Liver (tissue), 9 donors: ENCODE measurements around the gene MXD4. TPM values are rescaled to one million over a fixed set of nuclear protein-coding genes. Genes with fewer than 3 reads are reported as not detected.

Source experiments
- DNase-seq: peaks from one replicate; pipeline ENCODE4 v3.0.0-alpha.2; 2017; ENCODE audit warnings: low spot score
- H3K27ac ChIP-seq, 2 donors: one replicate each; pipeline ENCODE4 v1.7.0; 2013; ENCODE audit warnings: inconsistent platforms in 2 of 2, low read length in 2 of 2, control low read depth in 1 of 2, low read depth in 1 of 2, mild to moderate bottlenecking in 1 of 2
- H3K27me3 ChIP-seq, 4 donors: one replicate each; pipeline versions ENCODE4 v1.6.1 to v1.7.0; 2013; ENCODE audit warnings: low read length in 3 of 4, inconsistent platforms in 1 of 4, mild to moderate bottlenecking in 1 of 4, moderate library complexity in 1 of 4; ENCODE audit not compliant: control insufficient read depth in 4 of 4, insufficient read depth in 4 of 4
- H3K36me3 ChIP-seq, 4 donors: one replicate each; pipeline versions ENCODE4 v1.6.1 to v1.7.0; 2013; ENCODE audit warnings: low read length in 3 of 4, mild to moderate bottlenecking in 3 of 4, low read depth in 1 of 4, moderate library complexity in 1 of 4; ENCODE audit not compliant: control insufficient read depth in 4 of 4, insufficient read depth in 3 of 4
- H3K4me1 ChIP-seq, 4 donors: one replicate each; pipeline versions ENCODE4 v1.6.1 to v1.7.0; 2013; ENCODE audit warnings: low read length in 3 of 4, mild to moderate bottlenecking in 3 of 4, moderate library complexity in 1 of 4; ENCODE audit not compliant: control insufficient read depth in 4 of 4, insufficient read depth in 4 of 4
- H3K4me3 ChIP-seq, 3 donors: one replicate each; pipeline versions ENCODE4 v1.6.1 to v1.7.0; 2013; ENCODE audit warnings: low read length in 3 of 3, control low read depth in 1 of 3, low read depth in 1 of 3, mild to moderate bottlenecking in 1 of 3
- H3K9ac ChIP-seq, 2 donors: one replicate each; pipeline ENCODE4 v1.7.0; 2013; ENCODE audit warnings: low read length in 2 of 2, mild to moderate bottlenecking in 2 of 2, moderate library complexity in 2 of 2, control low read depth in 1 of 2, low read depth in 1 of 2
- H3K9me3 ChIP-seq, 4 donors: one replicate each; pipeline versions ENCODE4 v1.6.1 to v1.7.0; 2013; ENCODE audit warnings: low read length in 3 of 4; ENCODE audit not compliant: control insufficient read depth in 4 of 4
- EGR1 ChIP-seq, 2 donors: IDR thresholded peaks; 2 replicates each; pipeline ENCODE4 v1.6.1; 2016 to 2018; ENCODE audit warnings: antibody characterized with exemption in 2 of 2, low read depth in 2 of 2
- FOXA1 ChIP-seq: IDR thresholded peaks from 2 replicates; pipeline ENCODE4 v1.6.1; 2016; ENCODE audit warnings: antibody characterized with exemption
- FOXA2 ChIP-seq: IDR thresholded peaks from 2 replicates; pipeline ENCODE4 v1.6.1; 2016; ENCODE audit warnings: antibody characterized with exemption
- GABPA ChIP-seq, 2 donors: IDR thresholded peaks in 1 of 2; conservative IDR thresholded peaks in 1 of 2; 2 replicates each; pipeline ENCODE4 v1.6.1; 2016; ENCODE audit warnings: antibody characterized with exemption in 2 of 2, mild to moderate bottlenecking in 1 of 2, moderate library complexity in 1 of 2
- HNF4A ChIP-seq, 2 donors: conservative IDR thresholded peaks; 2 replicates each; pipeline ENCODE4 v1.6.1; 2016; ENCODE audit warnings: antibody characterized with exemption in 2 of 2, mild to moderate bottlenecking in 2 of 2
- HNF4G ChIP-seq: IDR thresholded peaks from 2 replicates; pipeline ENCODE4 v1.6.1; 2016; ENCODE audit warnings: antibody characterized with exemption
- JUND ChIP-seq, 2 donors: IDR thresholded peaks; 2 replicates each; pipeline ENCODE4 v1.6.1; 2016; ENCODE audit warnings: antibody characterized with exemption in 2 of 2
- NR2F2 ChIP-seq: IDR thresholded peaks from 2 replicates; pipeline ENCODE4 v1.6.1; 2016; ENCODE audit warnings: antibody characterized with exemption
- RAD21 ChIP-seq, 2 donors: IDR thresholded peaks; 2 replicates each; pipeline ENCODE4 v1.6.1; 2016; ENCODE audit warnings: antibody characterized with exemption in 2 of 2, mild to moderate bottlenecking in 2 of 2
- RXRA ChIP-seq, 2 donors: IDR thresholded peaks; 2 replicates each; pipeline ENCODE4 v1.6.1; 2017 to 2018; ENCODE audit warnings: antibody characterized with exemption in 2 of 2, mild to moderate bottlenecking in 1 of 2
- YY1 ChIP-seq: IDR thresholded peaks from 2 replicates; pipeline ENCODE4 v1.6.1; 2016; ENCODE audit warnings: antibody characterized with exemption, mild to moderate bottlenecking
- WGBS: extraction: QIAGEN DNeasy Blood & Tissue Kit; methylation state at CpG from one replicate; pipeline ENCODE4 v1.1.7; 2013; 5-methylcytosine and 5-hydroxymethylcytosine counted together
- polyA plus RNA-seq, 2 donors: library from polyadenylated mRNA; stranded (reverse) in 1 of 2; unstranded in 1 of 2; fragments of 200-250 nt in 1 of 2; fragments of >200 nt in 1 of 2; fragmentation: Nextera tagmentation in 1 of 2; extraction: Ambion mirVana in 1 of 2; gene quantifications; one replicate each; pipeline versions ENCODE4 v1.2.1 to v1.2.3, GENCODE V29; 2013 to 2015
- total RNA-seq, 2 donors: library from RNA; depleted of rRNA; stranded (reverse); fragments of >200 nt; gene quantifications; one replicate each; pipeline ENCODE4 v1.2.3, GENCODE V29; 2014
- TF ChIP-seq, protein P1 (sequence below): IDR thresholded peaks from 2 replicates; pipeline ENCODE4 v1.6.1; 2016; ENCODE audit warnings: antibody characterized with exemption
- TF ChIP-seq, protein P2 (sequence below): IDR thresholded peaks from 2 replicates; pipeline ENCODE4 v1.6.1; 2016; ENCODE audit warnings: antibody characterized with exemption
- TF ChIP-seq, protein P3 (sequence below): IDR thresholded peaks from 2 replicates; pipeline ENCODE4 v1.6.1; 2016; ENCODE audit warnings: antibody characterized with exemption, mild to moderate bottlenecking
- TF ChIP-seq, protein P4 (sequence below): IDR thresholded peaks from 2 replicates; pipeline ENCODE4 v1.6.1; 2016; ENCODE audit warnings: antibody characterized with exemption
- TF ChIP-seq, protein P5 (sequence below): fragments of 150-350 bp; IDR thresholded peaks from 2 replicates; pipeline ENCODE4 v1.5.1; 2017; ENCODE audit warnings: improper control_type of control experiment, low read depth, low read length; ENCODE audit not compliant: missing input control
- donor health status: healthy.
- donor health status: healthy.
- donor health status: healthy.
- donor health status: healthy.
- donor health status: healthy.

The MXD4 gene
- total and polyA plus RNA-seq, 4 donors = 6.5 to 19.6 (median 15.9) TPM

DNA sequence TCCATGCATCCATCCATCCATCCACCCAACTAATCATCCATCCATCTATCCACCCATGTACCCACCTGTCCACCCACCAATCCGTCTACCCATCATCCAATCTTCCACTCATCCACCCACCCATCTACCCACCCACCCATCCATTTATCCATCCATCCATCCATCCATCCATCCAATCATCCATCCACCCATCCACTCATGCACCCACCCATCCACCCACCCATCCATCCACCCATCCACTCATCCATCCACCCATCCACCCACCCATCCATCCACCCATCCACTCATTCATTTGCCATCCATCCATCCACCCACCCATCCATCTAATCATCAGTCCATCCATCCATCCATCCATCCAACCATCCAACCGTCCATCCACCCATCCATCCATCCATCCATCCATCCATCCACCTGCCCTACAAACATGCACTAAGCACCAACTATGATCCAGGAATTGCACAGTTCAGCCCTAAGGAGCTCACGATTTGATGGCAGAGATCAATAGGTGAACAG lies 21.3 kb upstream of the MXD4 start:
- H3K4me3 ChIP-seq = no peak overlapping the region
- no peak overlapping the region for H3K27ac ChIP-seq
- H3K9me3 ChIP-seq = no peaks in the 10 kb centered on the region
- no peaks in the 10 kb centered on the region for H3K4me1 ChIP-seq
- TF ChIP-seq RXRA (IDR thresholded peaks at IDR 0.05) = no peak
- TF ChIP-seq, protein P1, sequence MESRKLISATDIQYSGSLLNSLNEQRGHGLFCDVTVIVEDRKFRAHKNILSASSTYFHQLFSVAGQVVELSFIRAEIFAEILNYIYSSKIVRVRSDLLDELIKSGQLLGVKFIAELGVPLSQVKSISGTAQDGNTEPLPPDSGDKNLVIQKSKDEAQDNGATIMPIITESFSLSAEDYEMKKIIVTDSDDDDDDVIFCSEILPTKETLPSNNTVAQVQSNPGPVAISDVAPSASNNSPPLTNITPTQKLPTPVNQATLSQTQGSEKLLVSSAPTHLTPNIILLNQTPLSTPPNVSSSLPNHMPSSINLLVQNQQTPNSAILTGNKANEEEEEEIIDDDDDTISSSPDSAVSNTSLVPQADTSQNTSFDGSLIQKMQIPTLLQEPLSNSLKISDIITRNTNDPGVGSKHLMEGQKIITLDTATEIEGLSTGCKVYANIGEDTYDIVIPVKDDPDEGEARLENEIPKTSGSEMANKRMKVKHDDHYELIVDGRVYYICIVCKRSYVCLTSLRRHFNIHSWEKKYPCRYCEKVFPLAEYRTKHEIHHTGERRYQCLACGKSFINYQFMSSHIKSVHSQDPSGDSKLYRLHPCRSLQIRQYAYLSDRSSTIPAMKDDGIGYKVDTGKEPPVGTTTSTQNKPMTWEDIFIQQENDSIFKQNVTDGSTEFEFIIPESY = no peak
- TF ChIP-seq, protein P2, sequence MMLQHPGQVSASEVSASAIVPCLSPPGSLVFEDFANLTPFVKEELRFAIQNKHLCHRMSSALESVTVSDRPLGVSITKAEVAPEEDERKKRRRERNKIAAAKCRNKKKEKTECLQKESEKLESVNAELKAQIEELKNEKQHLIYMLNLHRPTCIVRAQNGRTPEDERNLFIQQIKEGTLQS = no peak
- TF ChIP-seq HNF4G = no peak
- TF ChIP-seq RAD21 (IDR thresholded peaks at IDR 0.05) = no peak
- no peak for TF ChIP-seq NR2F2
- TF ChIP-seq JUND (IDR thresholded peaks at IDR 0.05) = no peak
- TF ChIP-seq HNF4A (conservative IDR thresholded peaks at IDR 0.05) = no peak
- no peak for TF ChIP-seq EGR1 (IDR thresholded peaks at IDR 0.05; ENCODE audit: low read depth in 2 of 2)
- no peak for TF ChIP-seq YY1
- TF ChIP-seq, protein P3, sequence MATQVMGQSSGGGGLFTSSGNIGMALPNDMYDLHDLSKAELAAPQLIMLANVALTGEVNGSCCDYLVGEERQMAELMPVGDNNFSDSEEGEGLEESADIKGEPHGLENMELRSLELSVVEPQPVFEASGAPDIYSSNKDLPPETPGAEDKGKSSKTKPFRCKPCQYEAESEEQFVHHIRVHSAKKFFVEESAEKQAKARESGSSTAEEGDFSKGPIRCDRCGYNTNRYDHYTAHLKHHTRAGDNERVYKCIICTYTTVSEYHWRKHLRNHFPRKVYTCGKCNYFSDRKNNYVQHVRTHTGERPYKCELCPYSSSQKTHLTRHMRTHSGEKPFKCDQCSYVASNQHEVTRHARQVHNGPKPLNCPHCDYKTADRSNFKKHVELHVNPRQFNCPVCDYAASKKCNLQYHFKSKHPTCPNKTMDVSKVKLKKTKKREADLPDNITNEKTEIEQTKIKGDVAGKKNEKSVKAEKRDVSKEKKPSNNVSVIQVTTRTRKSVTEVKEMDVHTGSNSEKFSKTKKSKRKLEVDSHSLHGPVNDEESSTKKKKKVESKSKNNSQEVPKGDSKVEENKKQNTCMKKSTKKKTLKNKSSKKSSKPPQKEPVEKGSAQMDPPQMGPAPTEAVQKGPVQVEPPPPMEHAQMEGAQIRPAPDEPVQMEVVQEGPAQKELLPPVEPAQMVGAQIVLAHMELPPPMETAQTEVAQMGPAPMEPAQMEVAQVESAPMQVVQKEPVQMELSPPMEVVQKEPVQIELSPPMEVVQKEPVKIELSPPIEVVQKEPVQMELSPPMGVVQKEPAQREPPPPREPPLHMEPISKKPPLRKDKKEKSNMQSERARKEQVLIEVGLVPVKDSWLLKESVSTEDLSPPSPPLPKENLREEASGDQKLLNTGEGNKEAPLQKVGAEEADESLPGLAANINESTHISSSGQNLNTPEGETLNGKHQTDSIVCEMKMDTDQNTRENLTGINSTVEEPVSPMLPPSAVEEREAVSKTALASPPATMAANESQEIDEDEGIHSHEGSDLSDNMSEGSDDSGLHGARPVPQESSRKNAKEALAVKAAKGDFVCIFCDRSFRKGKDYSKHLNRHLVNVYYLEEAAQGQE = no peak
- TF ChIP-seq, protein P4, sequence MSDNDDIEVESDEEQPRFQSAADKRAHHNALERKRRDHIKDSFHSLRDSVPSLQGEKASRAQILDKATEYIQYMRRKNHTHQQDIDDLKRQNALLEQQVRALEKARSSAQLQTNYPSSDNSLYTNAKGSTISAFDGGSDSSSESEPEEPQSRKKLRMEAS = no peak
- TF ChIP-seq, protein P5, sequence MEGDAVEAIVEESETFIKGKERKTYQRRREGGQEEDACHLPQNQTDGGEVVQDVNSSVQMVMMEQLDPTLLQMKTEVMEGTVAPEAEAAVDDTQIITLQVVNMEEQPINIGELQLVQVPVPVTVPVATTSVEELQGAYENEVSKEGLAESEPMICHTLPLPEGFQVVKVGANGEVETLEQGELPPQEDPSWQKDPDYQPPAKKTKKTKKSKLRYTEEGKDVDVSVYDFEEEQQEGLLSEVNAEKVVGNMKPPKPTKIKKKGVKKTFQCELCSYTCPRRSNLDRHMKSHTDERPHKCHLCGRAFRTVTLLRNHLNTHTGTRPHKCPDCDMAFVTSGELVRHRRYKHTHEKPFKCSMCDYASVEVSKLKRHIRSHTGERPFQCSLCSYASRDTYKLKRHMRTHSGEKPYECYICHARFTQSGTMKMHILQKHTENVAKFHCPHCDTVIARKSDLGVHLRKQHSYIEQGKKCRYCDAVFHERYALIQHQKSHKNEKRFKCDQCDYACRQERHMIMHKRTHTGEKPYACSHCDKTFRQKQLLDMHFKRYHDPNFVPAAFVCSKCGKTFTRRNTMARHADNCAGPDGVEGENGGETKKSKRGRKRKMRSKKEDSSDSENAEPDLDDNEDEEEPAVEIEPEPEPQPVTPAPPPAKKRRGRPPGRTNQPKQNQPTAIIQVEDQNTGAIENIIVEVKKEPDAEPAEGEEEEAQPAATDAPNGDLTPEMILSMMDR = no peak
- TF ChIP-seq FOXA1 = no peak
- no peak for TF ChIP-seq GABPA (IDR thresholded peaks at IDR 0.05 in 1 of 2, conservative IDR thresholded peaks at IDR 0.05 in 1 of 2)
- no peak for TF ChIP-seq FOXA2
- DNase-seq = no peak
- H3K9ac ChIP-seq = no peak overlapping the region
- no peaks in the 10 kb centered on the region for H3K36me3 ChIP-seq
- no peaks in the 10 kb centered on the region for H3K27me3 ChIP-seq
- 98% methylated on average over 3 of the region's 3 CpGs for WGBS
